Midbrain (tissue), 1 donor: Measurements from ENCODE around the gene LIMS2.
A peak's percentile ranks its signal among the peaks of the same experiment; 100 is the strongest.

Source experiments
- DNase-seq: peaks from one replicate; lab custom pipeline; 2025; lab: John Stamatoyannopoulos, UW

The LIMS2 gene

GRCh38 chr2:127645395-127646291, 29.7 kb downstream of the LIMS2 start, which contains the start of gene GPR17:
Gene GPR17 (plus strand): TSS chr2:127646153. CDS start chr2:127650736, 4,583 bp downstream.
- peak; percentile 26 for DNase-seq

GRCh38 chr2:127645026-127645394, 30.3 kb downstream of the LIMS2 start:
- no peak for DNase-seq

GRCh38 chr2:127644066-127645025, 31.0 kb downstream of the LIMS2 start:
- no peak for DNase-seq

GRCh38 chr2:127643439-127644065, 31.8 kb downstream of the LIMS2 start:
- peak; percentile 18 for DNase-seq

GRCh38 chr2:127642706-127643438, 32.5 kb downstream of the LIMS2 start:
- DNase-seq = no peak

GRCh38 chr2:127641846-127642507, 33.4 kb downstream of the LIMS2 start:
- no peak for DNase-seq

- no peak for DNase-seq
Measured at GRCh38 chr2:127641133-127641532, 34.2 kb downstream of the LIMS2 start.

- DNase-seq = no peak
Measured at GRCh38 chr2:127640082-127641072, 35.0 kb downstream of the LIMS2 start.

GRCh38 chr2:127639111-127639474, 36.2 kb downstream of the LIMS2 start:
- no peak for DNase-seq

- no peak for DNase-seq
Measured at GRCh38 chr2:127638361-127639110, 36.8 kb downstream of the LIMS2 start.

- no peak for DNase-seq
Measured at GRCh38 chr2:127637725-127638252, 37.5 kb downstream of the LIMS2 start.

GRCh38 chr2:127637236-127637630, 38.1 kb downstream of the LIMS2 start:
- no peak for DNase-seq

- no peak for DNase-seq
Measured at GRCh38 chr2:127636248-127637235, 38.8 kb downstream of the LIMS2 start.

GRCh38 chr2:127635380-127636237, 39.7 kb downstream of the LIMS2 start:
- DNase-seq = no peak

GRCh38 chr2:127634626-127635379, 40.5 kb downstream of the LIMS2 start:
- DNase-seq = no peak
